H9 (cell line): ENCODE measurements around the gene SEZ6. TPM values are rescaled to one million over a fixed set of nuclear protein-coding genes. Genes with fewer than 3 reads are reported as not detected.

Experiments used
- DNase-seq: peaks from one replicate; pipeline ENCODE4 v3.0.0-alpha.2; 2017
- H2AFZ ChIP-seq: one replicate; pipeline ENCODE4 v1.6.1; 2013; ENCODE audit warnings: mild to moderate bottlenecking, low read length, control low read depth, moderate library complexity
- H2AK5ac ChIP-seq: 2 replicates; pipeline ENCODE4 v1.6.1; 2013; ENCODE audit warnings: low read length, control low read depth, mixed read lengths; ENCODE audit not compliant: insufficient read length
- H2BK120ac ChIP-seq: one replicate; pipeline ENCODE4 v1.6.1; 2013; ENCODE audit warnings: low read depth, mild to moderate bottlenecking, low read length, control low read depth, inconsistent platforms; ENCODE audit not compliant: poor library complexity, severe bottlenecking
- H2BK12ac ChIP-seq: 2 replicates; pipeline ENCODE4 v1.6.1; 2013; ENCODE audit warnings: low read length, control low read depth, mixed read lengths, low read depth; ENCODE audit not compliant: insufficient read length
- H2BK15ac ChIP-seq: 2 replicates; pipeline ENCODE4 v1.6.1; 2013; ENCODE audit warnings: low read depth, low read length, control low read depth
- H2BK20ac ChIP-seq: one replicate; pipeline ENCODE4 v1.6.1; 2013; ENCODE audit warnings: low read depth, mild to moderate bottlenecking, low read length, control low read depth, inconsistent platforms; ENCODE audit not compliant: poor library complexity, severe bottlenecking
- H2BK5ac ChIP-seq: 2 replicates; pipeline ENCODE4 v1.6.1; 2013; ENCODE audit warnings: low read length, control low read depth, mixed read lengths; ENCODE audit not compliant: insufficient read length
- H3K14ac ChIP-seq: 2 replicates; pipeline ENCODE4 v1.6.1; 2013; ENCODE audit warnings: low read length, control low read depth; ENCODE audit not compliant: insufficient read depth
- H3K18ac ChIP-seq: 2 replicates; pipeline ENCODE4 v1.6.1; 2013; ENCODE audit warnings: low read depth, mild to moderate bottlenecking, mixed read lengths, low read length, control low read depth; ENCODE audit not compliant: insufficient read length
- H3K23ac ChIP-seq: 2 replicates; pipeline ENCODE4 v1.6.1; 2013; ENCODE audit warnings: low read length, control low read depth, mixed read lengths, low read depth; ENCODE audit not compliant: insufficient read length
- H3K23me2 ChIP-seq: 2 replicates; pipeline ENCODE4 v1.6.1; 2013; ENCODE audit warnings: low read depth, mild to moderate bottlenecking, mixed read lengths, low read length, control low read depth; ENCODE audit not compliant: insufficient read length, poor library complexity, severe bottlenecking
- H3K27ac ChIP-seq: 2 replicates; pipeline ENCODE4 v1.5.1; 2013; ENCODE audit warnings: low read length, control low read depth, mixed read lengths, low read depth; ENCODE audit not compliant: insufficient read length
- H3K27me3 ChIP-seq: 2 replicates; pipeline ENCODE4 v1.6.1; 2013; ENCODE audit warnings: low read length, control low read depth, inconsistent platforms; ENCODE audit not compliant: insufficient read depth
- H3K4ac ChIP-seq: 2 replicates; pipeline ENCODE4 v1.6.1; 2013; ENCODE audit warnings: low read depth, mild to moderate bottlenecking, control low read depth, inconsistent platforms, low read length, moderate library complexity
- H3K4me1 ChIP-seq: 2 replicates; pipeline ENCODE4 v1.6.1; 2013; ENCODE audit warnings: low read length, control low read depth, inconsistent platforms; ENCODE audit not compliant: insufficient read depth
- H3K4me2 ChIP-seq: 2 replicates; pipeline ENCODE4 v1.6.1; 2013; ENCODE audit warnings: low read length, control low read depth, mixed read lengths; ENCODE audit not compliant: insufficient read length, insufficient read depth
- H3K56ac ChIP-seq: 2 replicates; pipeline ENCODE4 v1.6.1; 2013; ENCODE audit warnings: low read depth, mild to moderate bottlenecking, mixed read lengths, low read length, control low read depth; ENCODE audit not compliant: insufficient read length
- H3K79me1 ChIP-seq: 2 replicates; pipeline ENCODE4 v1.6.1; 2013; ENCODE audit warnings: low read depth, mild to moderate bottlenecking, moderate library complexity, low read length, control low read depth, inconsistent platforms; ENCODE audit not compliant: insufficient read depth, poor library complexity, severe bottlenecking
- H3K79me2 ChIP-seq: 2 replicates; pipeline ENCODE4 v1.6.1; 2013; ENCODE audit warnings: low read length, control low read depth, inconsistent platforms; ENCODE audit not compliant: insufficient read depth
- H3K9ac ChIP-seq: 2 replicates; pipeline ENCODE4 v1.6.1; 2013; ENCODE audit warnings: low read length, control low read depth, mixed read lengths; ENCODE audit not compliant: insufficient read length; ENCODE audit errors: extremely low read depth
- H3K9me3 ChIP-seq: one replicate; pipeline ENCODE4 v1.6.1; 2013; ENCODE audit warnings: low read depth, low read length, inconsistent platforms; ENCODE audit not compliant: control insufficient read depth
- H3T11ph ChIP-seq: one replicate; pipeline ENCODE4 v1.6.1; 2013; ENCODE audit warnings: mild to moderate bottlenecking, low read length, control low read depth, inconsistent platforms
- H4K20me1 ChIP-seq: one replicate; pipeline ENCODE4 v1.6.1; 2013; ENCODE audit not compliant: control insufficient read depth, insufficient read length, insufficient read depth
- H4K5ac ChIP-seq: 2 replicates; pipeline ENCODE4 v1.6.1; 2013; ENCODE audit warnings: low read depth, mild to moderate bottlenecking, mixed read lengths, low read length, control low read depth; ENCODE audit not compliant: insufficient read length
- H4K8ac ChIP-seq: replicated peaks from 2 replicates; pipeline ENCODE4 v1.6.1; 2013; ENCODE audit warnings: low read length, control low read depth, mixed read lengths, low read depth; ENCODE audit not compliant: insufficient read length
- H4K91ac ChIP-seq: 2 replicates; pipeline ENCODE4 v1.6.1; 2013; ENCODE audit warnings: low read depth, mild to moderate bottlenecking, moderate library complexity, mixed read lengths, low read length, control low read depth; ENCODE audit not compliant: insufficient read length
- H3K27ac Mint-ChIP-seq, 3 experiments: 2 replicates in 2 of 3; 3 replicates in 1 of 3; pipeline ENCODE4 v1.8.0; 2020 to 2021; ENCODE audit warnings: mixed read lengths in 3 of 3, mild to moderate bottlenecking in 1 of 3, moderate library complexity in 1 of 3
- H3K27me3 Mint-ChIP-seq: 2 replicates; pipeline ENCODE4 v1.8.0; 2021; ENCODE audit warnings: low read depth, mild to moderate bottlenecking, moderate library complexity, mixed read lengths
- H3K36me3 Mint-ChIP-seq, 3 experiments: 2 replicates in 2 of 3; 3 replicates in 1 of 3; pipeline ENCODE4 v1.8.0; 2020 to 2021; ENCODE audit warnings: low read depth in 3 of 3, mixed read lengths in 3 of 3; ENCODE audit not compliant: insufficient read depth in 1 of 3
- H3K4me1 Mint-ChIP-seq, 2 experiments: 2 replicates each; pipeline ENCODE4 v1.8.0; 2020; ENCODE audit warnings: mixed read lengths in 2 of 2
- H3K4me3 Mint-ChIP-seq, 2 experiments: 2 replicates in 1 of 2; 3 replicates in 1 of 2; pipeline ENCODE4 v1.8.0; 2020 to 2021; ENCODE audit warnings: mild to moderate bottlenecking in 2 of 2, mixed read lengths in 2 of 2, moderate library complexity in 1 of 2
- H3K9me3 Mint-ChIP-seq, 2 experiments: 2 replicates in 1 of 2; 3 replicates in 1 of 2; pipeline ENCODE4 v1.8.0; 2020; ENCODE audit warnings: mild to moderate bottlenecking in 2 of 2, mixed read lengths in 2 of 2, moderate library complexity in 1 of 2
- CTCF ChIP-seq: fragments of 200-600 bp; sonication (generic); conservative IDR thresholded peaks from 3 replicates; pipeline ENCODE4 v1.8.0; 2021; ENCODE audit warnings: antibody characterized with exemption, mild to moderate bottlenecking
- WGBS: extraction: QIAGEN DNeasy Blood & Tissue Kit; methylation state at CpG from one replicate; pipeline ENCODE4 v1.1.7; 2013; ENCODE audit warnings: missing lambda C conversion rate, low lambda C conversion rate, mixed read lengths; ENCODE audit not compliant: insufficient read length; ENCODE audit errors: extremely low coverage; 5-methylcytosine and 5-hydroxymethylcytosine counted together
- total RNA-seq: library from RNA; stranded (reverse); gene quantifications from 2 replicates; pipeline ENCODE4 v1.2.1, GENCODE V29; 2021

SEZ6 gene
- total RNA-seq, 1 experiment from 2014 or later = 1.8 TPM

- Histone ChIP-seq H2BK20ac (no peak overlapping the region), H3K27me3 (no peaks in the 10 kb centered on the region), H4K8ac (no peak overlapping the region), H2BK5ac (no peak overlapping the region), H2BK120ac (no peak overlapping the region), H2AK5ac (no peak overlapping the region), H2AFZ (no peak overlapping the region), H4K91ac (no peak overlapping the region), H3T11ph (no peak overlapping the region), H3K79me1 (no peaks in the 10 kb centered on the region), H3K56ac (no peak overlapping the region), H2BK12ac (no peak overlapping the region), H3K4me1 (peaks cover 4% of the 10 kb centered on the region; the same call in 1 of the 2 replicates), H3K27ac (no peak overlapping the region), H3K14ac (peak overlapping the region; percentile 14; the same call in 1 of the 2 replicates), H4K20me1 (no peaks in the 10 kb centered on the region), H3K4ac (no peak overlapping the region), H3K9ac (no peak overlapping the region), H3K23ac (no peak overlapping the region), H4K5ac (no peak overlapping the region), H3K4me2 (peak overlapping the region; percentile 19), H2BK15ac (no peak overlapping the region), H3K9me3 (no peaks in the 10 kb centered on the region), H3K23me2 (no peaks in the 10 kb centered on the region), H3K18ac (no peak overlapping the region), H3K79me2 (no peaks in the 10 kb centered on the region)
- H3K27ac Mint-ChIP-seq = no peak overlapping the region
- peaks cover 40 to 53% of the 10 kb centered on the region in 2 experiments for H3K4me1 Mint-ChIP-seq
- H3K4me3 Mint-ChIP-seq = peak overlapping the region in 1 of 2 experiments; percentile 17; a peak in 2 of 5 replicates
- peaks cover 0 to 2% of the 10 kb centered on the region in 2 experiments; a peak in 1 of 5 replicates for H3K9me3 Mint-ChIP-seq
- no CpG with 5 or more reads among the region's 36 CpGs for whole genome bisulfite sequencing
- H3K27me3 Mint-ChIP-seq = peaks cover 8% of the 10 kb centered on the region
- no peak for TF ChIP-seq CTCF
- peak; percentile 88 for DNase-seq
- no peaks in the 10 kb centered on the region; a peak in 1 of 7 replicates for H3K36me3 Mint-ChIP-seq
These were observed 19.7 kb downstream of the SEZ6 start for GRCh38 chr17:28985950-28986713.
